HT-29 (cell line): ENCODE results near the gene HIF1A. TPM values are rescaled to one million over a fixed set of nuclear protein-coding genes. Genes with fewer than 3 reads are reported as not detected.
"Not testable (repeated sequence)": the region's sequence is repeated elsewhere in the genome, so short reads cannot be mapped to it uniquely, and the experiment has no call there.

Source experiments
- DNase-seq: peaks from one replicate; pipeline ENCODE4 v3.0.0-alpha.2; 2015; ENCODE audit warnings: low spot score
- total RNA-seq: library from RNA; depleted of rRNA; stranded (reverse); fragments of >200 nt; shearing (Covaris generic); gene quantifications from 2 replicates; pipeline ENCODE4 v1.2.3, GENCODE V29; 2014

HIF1A gene
- total RNA-seq, 1 experiment from 2014 or later: 36.5 TPM

DNA sequence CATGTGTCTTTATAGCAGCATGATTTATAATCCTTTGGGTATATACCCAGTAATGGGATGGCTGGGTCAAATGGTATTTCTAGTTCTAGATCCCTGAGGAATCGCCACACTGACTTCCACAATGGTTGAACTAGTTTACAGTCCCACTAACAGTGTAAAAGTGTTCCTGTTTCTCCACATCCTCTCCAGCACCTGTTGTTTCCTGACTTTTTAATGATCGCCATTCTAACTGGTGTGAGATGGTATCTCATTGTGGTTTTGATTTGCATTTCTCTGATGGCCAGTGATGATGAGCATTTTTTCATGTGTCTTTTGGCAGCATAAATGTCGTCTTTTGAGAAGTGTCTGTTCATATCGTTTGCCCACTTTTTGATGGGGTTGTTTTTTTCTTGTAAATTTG lies 12.5 kb downstream of the HIF1A start:
- DNase-seq: not testable (repeated sequence)

DNA sequence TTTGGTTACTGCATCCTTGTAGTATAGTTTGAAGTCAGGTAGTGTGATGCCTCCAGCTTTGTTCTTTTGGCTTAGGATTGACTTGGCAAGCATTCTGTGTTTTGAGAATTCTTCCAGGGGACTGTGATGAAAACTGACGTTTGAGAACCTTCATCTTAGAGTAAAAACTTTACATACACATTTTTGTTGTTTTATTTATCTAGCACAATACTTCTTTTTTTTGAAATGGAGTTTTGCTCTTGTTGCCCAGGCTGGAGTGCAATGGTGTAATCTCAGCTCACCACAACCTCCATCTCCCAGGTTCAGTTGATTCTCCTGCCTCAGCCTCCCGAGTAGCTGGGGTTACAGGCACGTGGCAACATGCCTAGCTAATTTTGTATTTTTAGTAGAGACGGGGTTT lies 13.4 kb downstream of the HIF1A start:
- not testable (repeated sequence) for DNase-seq

GRCh38 chr14:61710853-61711817 lies 15.8 kb downstream of the HIF1A start:
- peak; percentile 22 for DNase-seq

- DNase-seq: no peak
Measured at GRCh38 chr14:61712137-61712536, 16.8 kb downstream of the HIF1A start.

DNA sequence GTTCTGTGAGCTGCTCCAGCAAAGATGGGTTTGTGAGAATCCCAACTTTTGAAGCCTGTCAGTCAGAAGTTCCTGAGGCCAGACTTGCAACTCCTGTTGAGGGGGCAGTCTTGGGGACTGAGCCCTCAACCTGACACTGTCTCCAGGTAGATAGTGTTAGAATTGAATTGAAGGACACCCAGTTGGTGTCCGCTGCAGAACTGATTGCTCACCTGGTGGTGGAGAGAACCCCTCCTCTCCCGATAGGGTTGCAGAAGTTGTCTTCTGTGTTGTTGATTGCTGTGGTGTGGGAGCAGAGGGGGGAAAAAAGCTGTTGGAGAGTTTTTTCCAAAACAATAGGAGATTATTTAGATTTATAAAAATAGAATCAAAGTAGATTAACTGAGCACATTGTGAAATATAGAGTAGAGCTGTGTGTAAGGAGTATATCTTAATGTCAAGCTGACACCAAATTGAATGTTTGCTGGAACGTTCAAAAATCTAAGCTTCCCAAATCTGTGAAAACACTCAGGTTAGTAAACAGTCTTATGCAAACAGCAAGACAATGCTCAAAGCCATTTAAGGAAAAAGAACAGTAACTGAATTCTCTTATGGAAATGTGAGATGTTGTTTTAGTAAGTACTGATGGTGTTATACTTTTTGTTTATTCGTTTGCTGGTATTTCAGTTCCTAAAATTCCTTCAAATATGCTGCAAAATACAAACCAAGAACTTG lies 18.6 kb downstream of the HIF1A start:
- no peak for DNase-seq

GRCh38 chr14:61716956-61717355 lies 21.6 kb downstream of the HIF1A start:
- DNase-seq: no peak

DNA sequence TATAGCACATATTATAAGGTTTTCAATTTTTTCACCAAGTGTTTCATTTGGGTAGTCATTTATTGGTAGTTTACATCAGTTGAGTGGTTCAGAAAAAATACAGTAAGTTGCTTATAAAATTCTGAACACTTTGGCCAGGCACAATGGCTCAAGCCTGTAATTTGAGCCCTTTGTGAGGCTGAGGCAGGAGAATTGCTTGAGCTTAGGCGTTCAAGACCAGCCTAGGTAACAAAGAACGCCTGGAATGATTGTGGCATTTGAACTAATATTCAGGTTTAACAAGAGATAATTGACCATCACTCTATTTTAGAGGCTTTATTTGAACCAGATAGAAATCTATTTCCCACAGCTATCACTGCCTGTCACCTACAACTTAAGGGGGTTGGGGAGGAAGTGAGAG lies 22.7 kb downstream of the HIF1A start:
- no peak for DNase-seq

GRCh38 chr14:61719344-61720293 lies 24.3 kb downstream of the HIF1A start:
- DNase-seq: no peak

DNA sequence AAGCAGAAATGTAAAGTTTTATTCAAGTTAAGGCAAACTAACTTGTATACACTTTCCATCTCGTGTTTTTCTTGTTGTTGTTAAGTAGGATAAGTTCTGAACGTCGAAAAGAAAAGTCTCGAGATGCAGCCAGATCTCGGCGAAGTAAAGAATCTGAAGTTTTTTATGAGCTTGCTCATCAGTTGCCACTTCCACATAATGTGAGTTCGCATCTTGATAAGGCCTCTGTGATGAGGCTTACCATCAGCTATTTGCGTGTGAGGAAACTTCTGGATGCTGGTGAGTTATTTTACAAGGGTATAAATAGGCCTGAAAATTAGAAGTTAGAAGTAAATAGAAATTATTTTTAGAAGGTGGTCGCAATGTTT lies 25.0 kb downstream of the HIF1A start:
- no peak for DNase-seq

GRCh38 chr14:61720741-61721140 lies 25.4 kb downstream of the HIF1A start:
- DNase-seq: no peak

- DNase-seq: no peak
Measured at GRCh38 chr14:61724133-61724532, 28.8 kb downstream of the HIF1A start.

- DNase-seq: no peak
Measured at GRCh38 chr14:61726778-61727658, 31.7 kb downstream of the HIF1A start.

- peak; percentile 13 for DNase-seq
Measured at GRCh38 chr14:61730756-61731373, 35.6 kb downstream of the HIF1A start.

- DNase-seq: no peak
Measured at GRCh38 chr14:61733972-61734371, 38.7 kb downstream of the HIF1A start.

DNA sequence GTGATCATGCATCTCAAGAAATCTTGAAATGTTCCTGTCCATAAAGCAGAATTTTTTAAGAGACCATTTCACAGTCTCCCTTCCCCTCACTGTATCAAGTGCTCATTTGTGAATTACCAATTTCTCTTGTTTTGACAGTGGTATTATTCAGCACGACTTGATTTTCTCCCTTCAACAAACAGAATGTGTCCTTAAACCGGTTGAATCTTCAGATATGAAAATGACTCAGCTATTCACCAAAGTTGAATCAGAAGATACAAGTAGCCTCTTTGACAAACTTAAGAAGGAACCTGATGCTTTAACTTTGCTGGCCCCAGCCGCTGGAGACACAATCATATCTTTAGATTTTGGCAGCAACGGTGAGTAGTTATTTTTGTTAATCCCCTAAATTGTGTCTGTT lies 41.4 kb downstream of the HIF1A start:
- no peak for DNase-seq

DNA sequence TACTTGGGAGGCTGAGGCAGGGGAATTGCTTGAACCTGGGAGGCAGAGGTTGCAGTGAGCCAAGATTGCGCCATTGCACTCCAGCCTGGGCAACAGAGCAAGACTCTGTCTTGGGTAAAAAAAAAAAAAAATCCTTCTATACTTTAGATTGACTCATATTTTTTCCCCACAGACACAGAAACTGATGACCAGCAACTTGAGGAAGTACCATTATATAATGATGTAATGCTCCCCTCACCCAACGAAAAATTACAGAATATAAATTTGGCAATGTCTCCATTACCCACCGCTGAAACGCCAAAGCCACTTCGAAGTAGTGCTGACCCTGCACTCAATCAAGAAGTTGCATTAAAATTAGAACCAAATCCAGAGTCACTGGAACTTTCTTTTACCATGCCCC lies 42.6 kb downstream of the HIF1A start:
- DNase-seq: no peak

DNA sequence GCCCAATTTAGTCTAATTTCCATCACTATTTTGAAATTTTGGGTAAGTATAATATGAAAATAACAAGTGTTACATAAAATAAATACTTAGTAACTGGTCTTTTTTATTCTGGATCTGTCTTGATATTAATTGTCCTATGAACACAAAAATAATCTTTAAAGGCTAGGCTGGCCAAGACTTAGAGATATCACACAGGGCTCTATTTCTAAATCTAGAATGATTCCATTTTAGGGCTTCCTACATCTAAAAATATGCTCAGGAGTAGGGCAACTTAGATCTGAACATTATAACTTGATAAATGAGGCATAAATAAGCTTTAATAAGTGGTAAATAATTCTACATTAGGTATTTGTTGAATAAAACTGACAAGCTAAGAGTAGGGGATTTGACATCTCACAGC lies 43.8 kb downstream of the HIF1A start:
- DNase-seq: no peak

GRCh38 chr14:61742371-61742770 lies 47.1 kb downstream of the HIF1A start:
- no peak for DNase-seq

DNA sequence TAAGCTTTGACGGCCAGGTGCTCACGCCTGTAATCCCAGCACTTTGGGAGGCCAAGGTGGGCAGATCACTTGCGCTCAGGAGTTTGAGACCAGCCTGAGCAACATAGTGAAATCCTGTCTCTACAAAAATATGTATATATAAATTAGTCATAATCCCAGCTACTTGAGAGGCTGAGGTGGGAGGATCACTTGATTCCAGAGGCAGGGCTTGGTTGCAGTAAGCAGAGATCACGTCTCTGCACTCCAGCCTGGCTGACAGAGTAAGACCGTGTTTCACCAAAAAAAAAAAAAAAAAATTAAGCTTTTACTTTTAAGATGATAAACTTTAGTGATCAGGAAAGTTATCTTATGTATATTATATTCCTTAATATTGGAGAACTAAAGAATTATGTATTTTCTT lies 48.9 kb downstream of the HIF1A start:
- DNase-seq: no peak

GRCh38 chr14:61746346-61746745 lies 51.0 kb downstream of the HIF1A start:
- DNase-seq: not testable (repeated sequence)
